Hepatocyte (in vitro differentiated cells): Measurements from ENCODE around the gene STARD9. TPM values are rescaled to one million over a fixed set of nuclear protein-coding genes. Genes with fewer than 3 reads are reported as not detected.

Experiments
- DNase-seq: peaks from one replicate; pipeline ENCODE4 v3.0.0-alpha.2; 2016; ENCODE audit warnings: low spot score
- H2AFZ ChIP-seq: fragments of 200-600 bp; sonication (generic); 2 replicates; pipeline ENCODE4 v1.6.0; 2016; ENCODE audit warnings: antibody characterized with exemption, mild to moderate bottlenecking
- H3K27ac ChIP-seq: fragments of 200-600 bp; sonication (generic); 2 replicates; pipeline ENCODE4 v1.5.1; 2016; ENCODE audit warnings: mild to moderate bottlenecking
- H3K27me3 ChIP-seq: fragments of 200-600 bp; sonication (generic); 2 replicates; pipeline ENCODE4 v1.6.1; 2016
- H3K36me3 ChIP-seq: fragments of 200-600 bp; sonication (generic); replicated peaks from 2 replicates; pipeline ENCODE4 v1.5.1; 2016; ENCODE audit warnings: low read depth; ENCODE audit not compliant: insufficient read depth
- H3K4me1 ChIP-seq: fragments of 200-600 bp; sonication (generic); 2 replicates; pipeline ENCODE4 v1.5.1; 2016; ENCODE audit warnings: mild to moderate bottlenecking, moderate library complexity; ENCODE audit not compliant: insufficient read depth
- H3K4me2 ChIP-seq: fragments of 200-600 bp; sonication (generic); 2 replicates; pipeline ENCODE4 v1.6.0; 2016
- H3K4me3 ChIP-seq: fragments of 200-600 bp; sonication (generic); 2 replicates; pipeline ENCODE4 v1.5.1; 2016; ENCODE audit warnings: mild to moderate bottlenecking
- H3K79me2 ChIP-seq: fragments of 200-600 bp; sonication (generic); 2 replicates; pipeline ENCODE4 v1.6.0; 2017; ENCODE audit warnings: mild to moderate bottlenecking
- H3K9me2 ChIP-seq: fragments of 200-600 bp; sonication (generic); replicated peaks from 2 replicates; pipeline ENCODE4 v1.6.0; 2017; ENCODE audit warnings: mild to moderate bottlenecking; ENCODE audit not compliant: insufficient read depth
- H3K9me3 ChIP-seq: fragments of 200-600 bp; sonication (generic); 2 replicates; pipeline ENCODE4 v1.5.1; 2016; ENCODE audit warnings: low read depth, mild to moderate bottlenecking
- H4K20me1 ChIP-seq: fragments of 200-600 bp; sonication (generic); 2 replicates; pipeline ENCODE4 v1.6.0; 2016; ENCODE audit warnings: mild to moderate bottlenecking; ENCODE audit not compliant: insufficient read depth, poor library complexity, severe bottlenecking
- CTCF ChIP-seq: fragments of 200-600 bp; sonication (generic); IDR thresholded peaks from 2 replicates; pipeline ENCODE4 v1.5.1; 2016; ENCODE audit warnings: antibody characterized with exemption, mild to moderate bottlenecking; ENCODE audit not compliant: poor library complexity
- EZH2 ChIP-seq: fragments of 200-600 bp; sonication (generic); IDR thresholded peaks from 2 replicates; pipeline ENCODE4 v1.6.1; 2016; ENCODE audit warnings: antibody characterized with exemption, mild to moderate bottlenecking, borderline replicate concordance
- EZH2phosphoT487 ChIP-seq: fragments of 200-600 bp; sonication (generic); IDR thresholded peaks from one replicate; pipeline ENCODE4 v1.6.1; 2018; ENCODE audit warnings: antibody characterized with exemption, mild to moderate bottlenecking, low read depth, moderate library complexity; ENCODE audit not compliant: unreplicated experiment, severe bottlenecking
- WGBS: methylation state at CpG from one replicate; pipeline ENCODE4 v1.1.6; 2016; ENCODE audit warnings: low lambda C conversion rate; ENCODE audit errors: missing lambda C conversion rate; 5-methylcytosine and 5-hydroxymethylcytosine counted together
- polyA plus RNA-seq: library from polyadenylated mRNA; unstranded; fragments of >200 nt; fragmentation: Nextera tagmentation; extraction: Ambion mirVana; gene quantifications from 2 replicates; pipeline ENCODE4 v1.2.1, GENCODE V29; 2016
- total RNA-seq: library from RNA; depleted of rRNA; stranded (reverse); fragments of >200 nt; gene quantifications from 2 replicates; pipeline ENCODE4 v1.2.3, GENCODE V29; 2014

Gene STARD9
- total RNA-seq: 1.8 and 3.0 TPM in 2 replicates
- polyA plus RNA-seq: 0.50 and 2.3 TPM in 2 replicates

GRCh38 chr15:42575188-42576039, at the start of gene STARD9:
STARD9 (plus strand) TSS chr15:42575606; CDS start chr15:42575716, 110 bp downstream.
- TF ChIP-seq CTCF: no peak
- H3K4me2 ChIP-seq: peak within 1 kb of the TSS; percentile 82
- H3K4me1 ChIP-seq: peaks cover 5% of the 10 kb centered on the region
- H3K9me2 ChIP-seq: no peaks in the 10 kb centered on the region
- peaks cover 9% of the 10 kb centered on the region for H3K79me2 ChIP-seq
- peak; percentile 98 for DNase-seq
- peak within 1 kb of the TSS; percentile 66 for H2AFZ ChIP-seq
- H3K4me3 ChIP-seq: peak within 1 kb of the TSS; percentile 37
- no peaks in the 10 kb centered on the region for H3K9me3 ChIP-seq
- WGBS: 1% methylated on average over 54 of the region's 95 CpGs
- H3K27me3 ChIP-seq: peaks cover 36% of the 10 kb centered on the region
- no peaks in the 10 kb centered on the region for H4K20me1 ChIP-seq
- peak within 1 kb of the TSS; percentile 21 for H3K27ac ChIP-seq
- no peaks in the 10 kb centered on the region for H3K36me3 ChIP-seq

- Histone ChIP-seq H3K36me3 (no peaks in the 10 kb centered on the region), H3K27ac (no peak overlapping the region), H3K9me3 (no peaks in the 10 kb centered on the region), H3K4me3 (no peak overlapping the region), H3K27me3 (no peaks in the 10 kb centered on the region), H3K9me2 (no peaks in the 10 kb centered on the region), H3K4me2 (no peak overlapping the region), H2AFZ (no peak overlapping the region), H4K20me1 (no peaks in the 10 kb centered on the region), H3K79me2 (no peaks in the 10 kb centered on the region), H3K4me1 (no peaks in the 10 kb centered on the region)
- no peak for DNase-seq
- TF ChIP-seq CTCF (no peak), EZH2 (no peak), EZH2phosphoT487 (no peak)
- 86% methylated on average over 3 of the region's 3 CpGs for WGBS
Measured at GRCh38 chr15:42528970-42529369, 46.4 kb upstream of the STARD9 start.

GRCh38 chr15:42533246-42533645, 42.2 kb upstream of the STARD9 start:
- Histone ChIP-seq H3K4me2 (no peak overlapping the region), H3K36me3 (no peaks in the 10 kb centered on the region), H2AFZ (no peak overlapping the region), H3K79me2 (no peaks in the 10 kb centered on the region), H4K20me1 (no peaks in the 10 kb centered on the region), H3K4me3 (no peak overlapping the region), H3K4me1 (no peaks in the 10 kb centered on the region), H3K9me3 (no peaks in the 10 kb centered on the region), H3K9me2 (no peaks in the 10 kb centered on the region), H3K27ac (no peak overlapping the region), H3K27me3 (no peaks in the 10 kb centered on the region)
- TF ChIP-seq CTCF (no peak), EZH2 (no peak), EZH2phosphoT487 (no peak)
- 95% methylated on average over 1 of the region's 1 CpG for WGBS
- no peak for DNase-seq
